Bronchial epithelial cell (primary cell): Measurements from ENCODE around the gene LRIT2. TPM values are rescaled to one million over a fixed set of nuclear protein-coding genes. Genes with fewer than 3 reads are reported as not detected.

ENCODE experiments used
- DNase-seq: peaks from one replicate; pipeline ENCODE4 v3.0.0-alpha.2; 2010; ENCODE audit warnings: low read depth
- FAIRE-seq: peaks from 2 replicates; lab custom pipeline; 2011; peaks lifted over from hg19 to GRCh38; lab: Jason Lieb, UNC
- H3K27me3 ChIP-seq: 2 replicates; pipeline ENCODE4 v1.5.1; 2011; ENCODE audit warnings: low read length; ENCODE audit not compliant: control insufficient read depth, insufficient read depth
- H3K36me3 ChIP-seq: 2 replicates; pipeline ENCODE4 v1.5.1; 2011; ENCODE audit warnings: low read length; ENCODE audit not compliant: control insufficient read depth, insufficient read depth
- H3K4me3 ChIP-seq: 2 replicates; pipeline ENCODE4 v1.5.1; 2011; ENCODE audit warnings: mild to moderate bottlenecking, low read depth, low read length, control low read depth
- CTCF ChIP-seq: IDR thresholded peaks from 2 replicates; pipeline ENCODE4 v1.5.1; 2011; ENCODE audit warnings: mild to moderate bottlenecking, moderate library complexity, low read length, control low read depth, inconsistent platforms; ENCODE audit not compliant: insufficient read depth, severe bottlenecking
- total RNA-seq: library from RNA; depleted of rRNA; stranded (reverse); fragments of >200 nt; gene quantifications from 2 replicates; pipeline ENCODE4 v1.2.1, GENCODE V29; 2014

Gene LRIT2
- total RNA-seq, 1 donor from 2014 or later, result not detected

- DNase-seq (no peak), FAIRE-seq (no peak)
- no peak overlapping the region for H3K4me3 ChIP-seq
- no peaks in the 10 kb centered on the region for H3K27me3 ChIP-seq
- H3K36me3 ChIP-seq, result no peaks in the 10 kb centered on the region
- TF ChIP-seq CTCF, result no peak
Measured at GRCh38 chr10:84217746-84218145, 7.6 kb downstream of the LRIT2 start.

- DNase-seq (no peak), FAIRE-seq (no peak)
- H3K27me3 ChIP-seq, result no peaks in the 10 kb centered on the region
- no peaks in the 10 kb centered on the region for H3K36me3 ChIP-seq
- TF ChIP-seq CTCF, result no peak
- no peak overlapping the region for H3K4me3 ChIP-seq
Measured at GRCh38 chr10:84216834-84217233, 8.5 kb downstream of the LRIT2 start.

- Histone ChIP-seq H3K4me3 (no peak overlapping the region), H3K36me3 (no peaks in the 10 kb centered on the region), H3K27me3 (no peaks in the 10 kb centered on the region)
- DNase-seq, result peak; percentile 24
- peak; percentile 7 for FAIRE-seq
- peak; percentile 56 for TF ChIP-seq CTCF
Measured at GRCh38 chr10:84214612-84215235, 10.6 kb downstream of the LRIT2 start.

GRCh38 chr10:84214046-84214572 is 11.2 kb downstream of the LRIT2 start:
- H3K36me3 ChIP-seq, result no peaks in the 10 kb centered on the region
- no peaks in the 10 kb centered on the region for H3K27me3 ChIP-seq
- no peak overlapping the region for H3K4me3 ChIP-seq
- no peak for TF ChIP-seq CTCF
- FAIRE-seq, result no peak
- no peak for DNase-seq

- TF ChIP-seq CTCF, result no peak
- FAIRE-seq (no peak), DNase-seq (no peak)
- no peaks in the 10 kb centered on the region for H3K36me3 ChIP-seq
- H3K4me3 ChIP-seq, result no peak overlapping the region
- no peaks in the 10 kb centered on the region for H3K27me3 ChIP-seq
Measured at GRCh38 chr10:84213076-84213475, 12.3 kb downstream of the LRIT2 start.

- peak; percentile 43 for FAIRE-seq
- no peak for TF ChIP-seq CTCF
- no peaks in the 10 kb centered on the region for H3K36me3 ChIP-seq
- no peaks in the 10 kb centered on the region for H3K27me3 ChIP-seq
- no peak overlapping the region for H3K4me3 ChIP-seq
- DNase-seq, result no peak
Measured at GRCh38 chr10:84212014-84212413, 13.3 kb downstream of the LRIT2 start.
